Tibial nerve (tissue), 4 donors: ENCODE data around the gene NKX2-4.

ENCODE experiments used
- EP300 ChIP-seq, 2 donors: sonication (generic); formaldehyde crosslinking; IDR thresholded peaks; one replicate each; pipeline ENCODE4 v1.6.1; 2017; ENCODE audit warnings: antibody characterized with exemption in 2 of 2, mild to moderate bottlenecking in 1 of 2
- POLR2A ChIP-seq, 2 donors: fragments of 450-650 bp; IDR thresholded peaks; one replicate each; pipeline ENCODE4 v1.6.1; 2017; ENCODE audit warnings: antibody characterized with exemption in 2 of 2, mild to moderate bottlenecking in 2 of 2, moderate library complexity in 2 of 2
- TF ChIP-seq, protein P1 (sequence below), 5 experiments: fragments of 200-600 bp in 3 of 5; fragments of 450-650 bp in 2 of 5; sonication (generic) in 3 of 5; IDR thresholded peaks; one replicate each; pipeline ENCODE4 v1.5.1; 2016 to 2019; ENCODE audit warnings: antibody characterized with exemption in 5 of 5, mild to moderate bottlenecking in 3 of 5, moderate library complexity in 2 of 5

DNA sequence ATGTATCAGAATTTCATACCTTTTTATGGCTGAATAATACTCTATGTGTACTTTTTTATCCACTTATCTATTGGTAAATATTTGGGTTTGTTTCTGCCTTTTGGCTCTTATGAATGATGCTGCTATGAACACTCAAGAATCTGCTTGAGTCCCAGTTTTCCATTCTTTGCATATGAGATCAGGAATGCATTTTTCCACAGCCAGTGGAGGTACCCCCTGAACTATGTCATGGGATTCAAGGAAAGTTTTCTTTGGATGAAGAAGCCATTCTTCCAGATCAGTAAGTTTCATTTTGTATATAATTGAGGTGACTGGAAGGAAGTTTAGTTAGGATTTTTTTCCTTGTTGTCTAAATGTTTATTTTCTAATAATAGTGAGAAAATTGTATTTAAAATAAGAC lies 40.9 kb downstream of the NKX2-4 start:
- TF ChIP-seq, protein P1, sequence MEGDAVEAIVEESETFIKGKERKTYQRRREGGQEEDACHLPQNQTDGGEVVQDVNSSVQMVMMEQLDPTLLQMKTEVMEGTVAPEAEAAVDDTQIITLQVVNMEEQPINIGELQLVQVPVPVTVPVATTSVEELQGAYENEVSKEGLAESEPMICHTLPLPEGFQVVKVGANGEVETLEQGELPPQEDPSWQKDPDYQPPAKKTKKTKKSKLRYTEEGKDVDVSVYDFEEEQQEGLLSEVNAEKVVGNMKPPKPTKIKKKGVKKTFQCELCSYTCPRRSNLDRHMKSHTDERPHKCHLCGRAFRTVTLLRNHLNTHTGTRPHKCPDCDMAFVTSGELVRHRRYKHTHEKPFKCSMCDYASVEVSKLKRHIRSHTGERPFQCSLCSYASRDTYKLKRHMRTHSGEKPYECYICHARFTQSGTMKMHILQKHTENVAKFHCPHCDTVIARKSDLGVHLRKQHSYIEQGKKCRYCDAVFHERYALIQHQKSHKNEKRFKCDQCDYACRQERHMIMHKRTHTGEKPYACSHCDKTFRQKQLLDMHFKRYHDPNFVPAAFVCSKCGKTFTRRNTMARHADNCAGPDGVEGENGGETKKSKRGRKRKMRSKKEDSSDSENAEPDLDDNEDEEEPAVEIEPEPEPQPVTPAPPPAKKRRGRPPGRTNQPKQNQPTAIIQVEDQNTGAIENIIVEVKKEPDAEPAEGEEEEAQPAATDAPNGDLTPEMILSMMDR (IDR thresholded peaks at IDR 0.05), result no peak
- TF ChIP-seq EP300 (IDR thresholded peaks at IDR 0.05) (no peak), POLR2A (IDR thresholded peaks at IDR 0.05) (no peak)
